GM12891 (cell line): ENCODE results near the gene PDPN.

Experiments used
- POLR2A ChIP-seq: IDR thresholded peaks from 2 replicates; pipeline ENCODE4 v1.6.1; 2011; ENCODE audit warnings: low read depth, low read length, control low read depth
- POLR2AphosphoS5 ChIP-seq: IDR thresholded peaks from 2 replicates; pipeline ENCODE4 v1.6.1; 2011; ENCODE audit warnings: low read depth, low read length, control low read depth

GRCh38 chr1:13584876-13585611, 1.4 kb downstream of the PDPN start:
- TF ChIP-seq POLR2AphosphoS5 = no peak
- no peak for TF ChIP-seq POLR2A
